ENCODE data around the gene TTC22.

TTC22 gene

DNA sequence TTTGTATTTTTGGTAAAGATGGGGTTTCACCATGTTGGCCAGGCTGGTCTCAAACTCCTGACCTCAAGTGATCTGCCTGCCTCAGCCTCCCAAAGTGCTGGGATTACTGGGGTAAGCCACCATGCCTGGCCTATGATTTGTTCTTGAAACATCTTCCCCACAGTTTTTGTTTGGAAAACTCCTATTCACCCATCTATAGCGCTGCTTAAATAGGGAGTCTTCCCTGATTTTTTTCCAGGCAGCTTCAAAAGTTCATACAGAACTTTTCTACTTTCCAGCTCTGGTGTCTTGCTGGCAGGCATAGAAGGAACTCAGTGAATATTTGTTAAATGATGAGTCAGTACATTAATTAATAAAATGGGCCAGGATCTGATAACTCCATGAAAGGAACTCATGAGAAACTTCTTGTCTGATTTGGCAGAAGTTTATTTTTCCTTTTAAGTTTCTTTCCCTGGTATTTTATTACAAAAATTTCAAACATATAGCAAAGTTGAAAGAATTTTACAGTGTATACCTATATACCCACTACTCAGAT is 33.0 kb upstream of the TTC22 start:
- DNase-seq (ENCODE audit: low spot score) = no peak

DNA sequence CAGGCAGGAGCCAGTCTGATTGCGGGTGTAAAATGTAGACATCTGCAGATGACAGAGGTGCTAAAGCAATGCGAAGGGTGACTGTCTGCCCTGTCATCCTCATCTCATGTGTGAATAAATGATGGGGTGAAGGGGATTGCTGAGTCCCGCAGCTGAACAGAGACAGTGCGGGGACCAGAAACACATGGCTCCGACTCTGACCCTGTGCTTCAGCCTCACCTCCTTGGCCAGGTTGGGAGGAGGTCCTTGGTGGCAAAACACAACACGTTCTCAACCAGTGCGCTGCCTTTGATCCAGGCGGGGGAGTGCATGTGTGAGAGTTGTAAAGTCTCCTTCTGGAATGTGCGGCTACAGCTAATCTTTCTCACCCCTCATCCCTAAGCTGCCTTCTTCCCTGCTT is 32.0 kb upstream of the TTC22 start:
- peak; percentile 27 for DNase-seq (ENCODE audit: low spot score)

DNA sequence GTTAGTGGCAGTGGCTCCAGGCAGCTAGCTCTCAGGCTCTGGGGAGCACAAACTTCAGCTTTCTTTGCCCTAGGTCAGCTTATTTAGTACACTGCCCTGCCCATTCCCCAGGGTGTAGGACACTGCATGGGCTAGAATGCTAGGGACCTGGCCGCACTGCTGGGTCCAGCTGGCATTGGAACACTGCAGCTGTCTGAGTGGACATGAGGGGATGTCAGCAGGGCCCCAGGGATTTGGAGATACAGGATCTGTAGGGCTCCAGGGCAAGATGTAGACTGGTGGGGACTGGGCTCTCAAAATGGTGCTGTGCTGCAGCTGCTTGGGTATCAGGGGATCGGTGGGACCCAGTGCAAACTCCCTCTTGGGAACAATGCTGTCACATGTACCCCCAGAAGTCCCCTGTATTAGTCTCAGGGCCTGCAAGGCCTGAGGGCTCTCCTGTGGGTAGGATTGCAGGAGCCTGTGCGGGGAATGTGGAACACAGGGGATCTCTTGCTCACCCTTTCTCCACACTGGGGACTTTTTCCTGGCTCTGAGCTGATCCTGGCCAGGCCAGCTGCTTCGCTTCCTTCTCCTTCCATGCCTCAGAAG is 25.2 kb upstream of the TTC22 start:
- DNase-seq (ENCODE audit: low spot score) = peak; percentile 23

DNA sequence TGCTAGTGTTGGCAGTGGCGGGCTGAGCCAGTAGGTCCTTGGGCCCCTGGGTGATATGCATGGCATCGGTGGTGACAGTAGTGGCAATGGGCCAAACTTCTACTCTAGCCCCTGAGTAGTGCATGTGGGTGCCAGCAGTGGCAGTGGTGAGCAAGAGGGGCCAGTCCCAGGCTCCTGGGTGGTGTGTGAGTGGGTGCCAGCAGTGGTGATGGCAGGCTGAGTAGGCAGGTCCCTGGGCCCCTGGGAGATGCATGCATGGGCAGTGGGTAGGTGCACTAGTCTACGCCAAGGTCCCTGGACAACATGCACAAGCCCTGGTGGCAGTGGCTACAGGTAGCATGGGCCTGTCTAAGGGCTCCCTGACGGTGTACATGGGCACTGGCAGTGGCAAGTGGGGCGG is 24.6 kb upstream of the TTC22 start:
- no peak for DNase-seq (ENCODE audit: low spot score)

DNA sequence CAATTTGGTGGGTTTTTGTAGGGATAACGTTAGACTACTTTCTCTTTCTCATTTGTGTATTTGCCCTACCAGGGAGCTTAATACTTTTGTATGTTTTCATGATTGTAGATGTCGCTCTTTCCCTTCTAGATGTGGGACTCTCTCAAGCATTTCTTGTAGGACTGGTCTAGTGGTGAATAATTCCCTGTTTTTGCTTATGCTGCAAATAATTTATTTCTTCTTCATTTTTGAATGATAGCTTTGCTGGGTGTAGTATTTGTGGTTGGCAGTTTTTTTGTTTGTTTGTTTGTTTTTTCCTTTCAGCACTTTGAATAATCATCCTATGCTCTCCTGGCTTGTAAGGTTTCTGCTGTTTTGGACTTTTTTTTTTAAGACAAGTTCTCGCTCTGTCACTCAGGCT is 22.5 kb upstream of the TTC22 start:
- DNase-seq (ENCODE audit: low spot score) = no peak

DNA sequence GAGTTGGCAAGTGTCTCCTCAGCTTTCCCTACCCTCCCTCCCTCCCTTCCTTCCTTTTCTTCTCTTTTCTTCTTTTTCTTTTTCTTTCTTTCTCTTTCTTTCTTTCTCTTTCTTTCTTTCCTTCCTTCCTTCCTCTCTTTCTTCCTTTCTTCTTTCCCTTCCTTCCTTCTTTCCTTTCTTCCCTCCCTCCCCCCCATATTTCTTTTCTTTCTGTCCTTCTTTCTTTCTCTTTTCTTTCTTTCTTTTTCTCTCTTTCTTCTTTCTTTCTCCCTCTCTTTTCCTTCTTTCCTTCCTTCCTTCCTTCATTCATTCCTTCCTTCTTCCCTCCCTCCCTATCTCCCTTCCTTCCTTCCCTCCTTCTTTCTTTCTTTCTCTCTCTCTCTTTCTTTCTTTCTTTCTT is 18.6 kb upstream of the TTC22 start:
- DNase-seq (ENCODE audit: low spot score) = no peak

DNA sequence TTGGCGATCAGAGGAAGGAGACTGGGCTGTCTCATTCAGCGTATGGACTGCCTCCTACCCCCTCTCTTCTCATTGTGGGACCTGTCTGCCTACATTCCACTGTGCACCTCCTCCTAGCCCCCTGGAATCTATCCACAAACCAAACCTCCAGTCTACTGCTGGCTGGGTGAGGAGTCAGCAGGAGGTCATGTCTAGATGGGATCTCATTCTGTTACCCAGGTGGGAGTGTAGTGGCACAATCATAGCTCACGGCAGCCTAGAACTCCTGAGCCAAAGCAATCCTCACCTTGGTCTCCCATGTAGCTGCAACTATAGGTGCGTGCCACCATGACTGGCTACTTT is 18.0 kb upstream of the TTC22 start:
- no peak for DNase-seq (ENCODE audit: low spot score)

DNA sequence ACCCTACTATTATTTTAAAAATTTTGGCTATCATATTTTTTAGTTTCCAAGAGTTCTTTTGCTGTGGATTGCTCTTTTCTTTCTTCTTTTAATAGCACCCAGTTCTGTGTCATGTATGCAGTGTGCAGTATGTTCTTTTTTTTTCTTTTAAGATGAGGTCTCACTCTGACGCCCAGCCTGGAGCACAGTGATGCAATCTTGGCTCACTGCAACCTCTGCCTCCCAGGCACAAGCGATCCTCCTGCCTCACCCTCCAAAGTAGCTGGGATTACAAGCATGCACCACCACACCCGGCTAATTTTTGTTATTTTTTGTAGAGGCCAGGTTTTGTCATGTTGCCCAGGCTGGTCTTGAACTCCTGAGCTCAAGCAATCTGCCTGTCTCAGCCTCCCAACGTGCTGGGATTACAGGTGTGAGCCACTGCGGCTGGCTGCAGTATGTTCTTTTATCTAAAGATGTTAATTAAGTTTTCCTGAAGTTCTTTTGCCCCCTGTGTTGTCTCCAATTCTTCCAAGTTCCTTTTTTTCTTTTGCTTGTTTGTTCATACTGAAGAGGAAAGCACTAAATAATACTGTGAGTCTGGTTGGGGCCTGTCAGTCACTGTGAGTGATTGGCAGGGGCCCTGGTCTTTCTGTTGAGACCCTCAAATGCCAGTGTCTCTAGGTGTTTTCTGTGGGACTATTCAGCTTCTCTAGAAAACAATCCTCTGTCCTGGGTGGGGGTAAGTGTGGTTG is 17.5 kb upstream of the TTC22 start:
- DNase-seq (ENCODE audit: low spot score) = no peak

DNA sequence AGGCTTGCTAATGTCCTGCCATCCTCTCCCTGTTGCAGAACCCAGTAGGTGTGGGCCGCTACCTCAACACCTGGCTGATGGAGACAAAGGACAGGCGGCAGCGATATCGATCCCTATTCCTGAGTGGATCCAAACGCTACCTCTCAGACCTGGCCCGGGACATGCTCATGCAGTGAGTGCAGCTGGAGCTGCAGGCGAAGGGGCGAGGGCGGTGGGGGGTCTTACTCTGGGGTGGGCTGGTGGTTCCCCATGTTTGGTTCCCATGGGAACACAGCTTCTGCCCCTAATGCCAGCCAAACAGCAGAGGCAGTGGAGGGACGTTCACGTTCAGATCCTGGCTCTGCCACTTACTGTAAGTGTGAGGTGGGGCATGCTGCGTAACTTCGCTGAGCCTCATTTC is 15.8 kb upstream of the TTC22 start:
- DNase-seq (ENCODE audit: low spot score) = no peak

DNA sequence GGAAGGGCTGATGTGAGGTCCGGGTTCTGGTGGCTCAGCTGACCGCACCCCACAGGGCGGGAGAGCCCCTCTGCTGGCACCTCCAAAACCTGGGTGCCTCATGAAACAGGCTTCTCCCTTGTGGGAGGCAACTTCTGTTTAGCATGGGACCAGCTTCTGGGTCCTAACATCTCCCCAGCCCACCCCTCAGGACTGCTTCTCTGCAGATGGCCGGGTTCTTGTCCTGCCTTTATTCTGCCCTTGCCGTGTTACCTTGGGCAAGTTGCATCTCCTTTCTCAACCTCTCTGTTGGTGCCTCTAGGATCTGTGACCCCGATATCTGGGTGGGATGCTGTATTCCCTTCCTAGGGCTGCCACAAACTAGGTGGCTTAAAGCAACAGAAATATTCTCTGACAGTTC is 15.0 kb upstream of the TTC22 start:
- DNase-seq (ENCODE audit: low spot score) = no peak

DNA sequence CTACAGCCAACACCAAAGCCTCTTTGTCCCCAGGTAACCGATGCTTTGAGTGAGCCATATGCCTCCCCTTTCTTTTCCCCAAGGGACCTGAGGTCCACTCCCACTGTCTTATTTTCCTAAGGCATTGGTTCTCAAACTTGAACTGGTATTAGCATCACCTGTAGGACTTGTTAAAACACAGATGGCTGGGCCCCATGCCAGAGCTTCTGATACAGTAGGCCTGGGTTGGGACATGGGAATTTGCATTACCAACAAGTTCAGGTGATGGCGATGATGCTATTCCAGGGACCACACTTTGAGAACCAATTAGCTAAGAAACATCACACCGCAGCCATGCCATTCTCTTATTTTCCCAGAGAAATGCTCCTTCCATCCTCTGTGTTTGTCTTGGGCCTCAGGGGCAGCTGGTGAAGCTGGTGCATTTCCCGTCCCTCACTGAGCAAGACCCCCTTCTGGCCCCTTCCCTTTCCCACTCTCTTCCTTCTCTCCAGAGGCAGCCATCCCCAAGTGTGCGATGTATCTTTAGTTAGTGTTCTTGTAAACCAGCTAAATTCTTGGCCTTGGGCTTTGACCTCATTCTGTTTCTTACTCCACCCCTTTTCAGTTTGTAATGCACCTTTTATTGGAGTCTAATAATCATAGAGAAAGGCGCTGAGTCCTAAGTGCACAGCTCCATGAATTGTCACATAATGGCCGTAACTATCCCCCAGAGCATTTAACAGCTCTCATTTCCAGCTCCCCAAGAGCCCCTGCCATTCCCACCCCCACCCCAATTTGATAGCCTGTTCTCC is 14.2 kb upstream of the TTC22 start:
- DNase-seq (ENCODE audit: low spot score) = no peak

DNA sequence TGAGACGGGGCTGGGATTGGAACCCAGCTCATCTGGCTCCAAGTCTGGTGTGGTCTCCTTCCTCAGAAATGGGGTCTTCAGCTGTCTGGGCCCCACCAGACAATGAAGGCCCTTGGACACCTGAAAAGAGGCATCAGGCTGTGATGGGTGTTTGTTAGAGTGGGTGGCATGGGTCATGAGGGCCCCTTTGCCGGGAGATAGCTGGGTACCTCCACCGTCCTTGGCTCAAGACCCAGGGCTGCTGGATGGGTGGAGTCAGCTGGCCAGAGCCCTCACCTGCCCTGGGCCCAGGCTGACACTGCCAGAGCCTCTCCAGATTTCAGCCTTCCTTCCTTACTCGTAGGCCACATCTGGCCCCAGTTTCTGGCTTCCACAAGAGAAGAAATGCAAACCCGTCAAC is 13.4 kb upstream of the TTC22 start:
- DNase-seq (ENCODE audit: low spot score) = no peak

DNA sequence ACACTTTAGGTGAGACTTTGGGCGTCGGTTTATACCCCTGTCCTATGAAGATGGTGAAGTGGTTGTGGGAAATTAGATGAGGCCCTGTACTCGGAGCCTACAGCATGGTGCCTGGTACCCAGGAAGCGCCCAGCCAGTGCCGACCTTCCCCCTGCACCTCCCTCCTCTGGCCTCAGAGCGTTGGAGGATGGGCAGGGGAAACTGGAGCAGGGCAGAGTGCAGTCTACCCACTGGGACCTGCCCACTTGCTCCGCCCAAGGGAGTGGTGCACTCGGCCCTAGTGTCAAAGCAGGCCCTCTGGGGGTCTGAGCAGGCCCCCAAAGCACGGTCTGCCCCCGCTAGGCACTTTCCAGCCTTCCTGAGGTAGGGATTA is 13.0 kb upstream of the TTC22 start:
- peak; percentile 39 for DNase-seq (ENCODE audit: low spot score)

DNA sequence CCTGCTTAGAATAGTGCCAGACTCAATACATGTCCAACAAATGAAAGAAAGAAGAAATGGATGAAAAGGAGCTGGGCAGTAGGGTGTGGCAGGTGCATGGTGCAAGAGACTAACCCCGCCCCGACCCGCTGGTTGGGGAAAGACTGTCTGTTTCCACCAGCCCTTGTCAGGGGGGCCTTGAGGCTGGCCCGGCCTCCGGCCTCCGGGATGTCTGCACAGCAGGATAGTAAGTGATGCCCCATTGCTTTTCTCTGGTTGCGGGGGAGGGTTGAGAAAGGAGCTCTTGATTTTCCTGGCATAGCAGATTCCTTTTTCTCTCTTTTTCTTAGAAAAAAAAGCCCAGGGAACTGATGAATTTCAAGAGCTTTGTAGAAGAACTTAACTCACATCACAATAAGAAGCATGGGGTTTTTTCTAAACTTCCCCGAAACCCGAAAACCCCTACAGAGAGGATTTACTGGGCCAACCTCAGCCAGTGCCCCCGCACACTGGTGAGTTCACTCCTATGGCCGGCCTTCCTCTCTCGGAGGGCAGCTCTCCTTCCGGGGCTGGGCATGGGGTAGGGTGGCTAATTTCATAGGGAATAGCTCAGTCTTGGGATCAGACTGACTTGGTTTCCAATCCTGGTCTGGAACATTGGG is 12.5 kb upstream of the TTC22 start:
- DNase-seq (ENCODE audit: low spot score) = peak; percentile 47

DNA sequence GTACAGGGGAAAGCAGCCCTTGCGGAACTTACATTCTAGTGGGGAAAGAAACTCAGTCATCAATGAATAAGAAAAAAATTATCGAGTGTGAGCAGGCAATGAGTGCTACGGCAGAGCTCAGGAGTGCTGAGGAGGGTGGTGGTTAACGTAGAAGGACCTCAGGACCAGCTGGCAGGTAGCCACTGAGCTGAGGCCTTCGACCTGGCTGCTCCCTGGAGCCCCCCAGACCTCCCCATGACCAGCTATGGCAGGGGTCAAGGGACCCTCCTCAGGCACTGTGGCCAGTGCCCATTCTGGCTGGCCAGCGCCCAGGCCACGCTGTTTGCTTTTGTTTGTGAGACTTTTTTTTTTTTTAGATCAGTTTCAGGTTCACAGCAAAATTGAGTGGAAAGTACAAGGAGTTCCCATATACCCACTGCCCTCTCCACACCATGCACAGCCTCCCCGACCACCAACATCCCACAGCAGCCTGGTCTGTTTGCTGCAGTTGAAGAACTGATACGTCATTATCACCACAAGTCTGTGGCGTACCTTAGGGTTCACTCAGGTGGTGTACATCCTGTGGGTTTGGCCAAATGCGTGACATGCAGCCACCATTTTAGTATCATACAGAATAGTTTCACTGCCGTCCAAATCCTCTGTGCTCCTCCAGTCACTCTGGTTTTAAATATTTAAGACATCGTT is 11.8 kb upstream of the TTC22 start:
- DNase-seq (ENCODE audit: low spot score) = peak; percentile 33

DNA sequence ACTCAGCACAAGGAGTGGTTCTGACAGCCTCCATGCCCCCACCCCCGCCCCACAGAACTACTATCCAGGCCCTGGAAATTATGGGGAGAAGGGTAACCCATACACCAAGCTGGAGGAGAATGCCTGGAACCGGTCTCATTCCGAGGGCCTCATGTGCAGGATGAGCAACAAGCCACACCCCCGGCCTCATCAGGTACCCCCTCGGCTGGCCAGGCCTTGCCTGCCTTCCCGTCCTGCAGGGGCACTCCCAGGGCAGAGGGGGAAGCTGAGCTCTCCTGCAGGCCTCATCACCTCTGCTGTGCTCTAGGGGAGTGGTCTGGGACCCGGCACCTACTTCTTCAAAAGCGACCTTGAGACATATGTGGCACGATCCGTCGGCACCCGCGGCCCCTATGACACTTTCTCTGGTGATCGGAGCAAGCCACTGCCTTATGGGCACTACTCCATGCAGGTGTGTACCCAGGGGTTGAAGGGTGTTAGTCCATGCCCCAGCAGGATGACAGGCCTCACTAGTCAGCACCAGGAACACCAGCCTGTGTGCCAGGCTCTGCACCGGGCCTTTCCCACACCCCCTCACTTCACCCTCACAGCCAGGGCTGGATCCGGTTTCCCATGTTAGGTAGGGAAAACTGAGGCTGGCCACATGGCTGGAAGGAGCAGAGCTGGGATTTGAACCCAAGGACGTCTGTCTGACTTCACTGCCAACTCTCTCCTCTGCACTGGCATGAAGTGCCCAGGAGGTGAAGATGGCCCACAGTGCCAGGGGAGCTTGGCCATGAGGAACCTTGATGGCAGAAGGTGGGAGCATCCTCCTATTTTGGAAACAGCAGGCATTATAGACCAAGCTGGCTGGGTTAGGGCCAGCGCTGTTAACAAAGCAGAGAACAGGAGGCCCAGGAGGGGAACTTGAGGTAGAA is 10.9 kb upstream of the TTC22 start:
- DNase-seq (ENCODE audit: low spot score) = peak; percentile 20

DNA sequence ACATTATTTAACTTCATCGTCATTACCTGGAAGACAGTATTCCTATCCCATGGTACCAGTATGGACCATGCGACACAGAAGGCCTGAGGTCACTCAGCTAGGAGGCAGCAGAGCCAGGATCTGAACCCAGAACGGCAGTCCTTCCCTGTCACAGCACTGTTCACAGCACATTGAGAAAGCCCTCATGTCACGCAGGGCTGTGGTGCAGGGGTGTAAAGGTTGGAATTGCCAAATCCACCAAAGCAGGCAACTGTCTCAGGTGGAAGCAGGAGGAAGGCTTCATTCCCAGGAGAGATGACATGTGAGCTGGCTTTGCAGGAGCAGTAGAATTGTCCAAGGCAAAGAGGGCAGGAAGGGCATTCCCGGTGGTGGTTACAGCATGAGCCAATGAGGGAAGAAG is 9.9 kb upstream of the TTC22 start:
- DNase-seq (ENCODE audit: low spot score) = peak; percentile 36

DNA sequence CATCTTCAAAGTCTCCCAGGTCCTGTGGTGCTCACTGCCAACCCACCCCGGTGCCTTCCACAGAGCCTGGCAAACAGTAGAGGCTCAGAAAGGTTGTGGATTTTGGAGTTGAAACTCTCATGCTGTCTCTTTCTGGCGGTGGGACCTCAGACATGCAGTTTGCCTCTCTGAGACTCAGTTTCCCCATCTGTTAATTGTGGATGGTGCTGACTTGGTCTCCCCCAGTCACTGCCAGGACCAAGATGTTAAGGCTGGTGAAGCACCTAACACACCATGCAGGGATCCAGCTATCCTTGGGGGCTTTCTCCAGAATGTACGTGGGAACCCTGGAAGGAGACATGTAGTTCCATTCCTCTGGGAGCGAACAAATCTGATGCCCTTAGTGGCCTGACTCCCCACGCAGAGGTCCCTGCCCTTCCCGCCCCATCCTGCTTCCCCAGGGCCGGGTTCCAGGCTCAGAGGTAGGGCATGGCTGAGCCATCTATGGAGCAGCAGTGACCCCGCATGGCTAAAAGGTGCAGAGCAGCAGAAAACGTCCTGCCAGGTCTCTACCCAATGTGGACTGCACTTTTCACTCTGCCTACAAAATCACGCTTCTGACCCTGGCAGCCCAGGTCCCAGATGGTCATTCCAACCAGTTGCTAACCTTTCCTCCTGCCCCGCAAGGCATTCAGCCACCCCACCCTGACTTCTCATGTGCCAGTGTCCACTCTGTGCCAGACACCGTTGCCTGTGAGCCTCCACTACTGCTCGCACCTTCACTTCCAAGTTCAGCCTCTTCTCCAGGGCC is 9.2 kb upstream of the TTC22 start:
- peak; percentile 82 for DNase-seq (ENCODE audit: low spot score)

DNA sequence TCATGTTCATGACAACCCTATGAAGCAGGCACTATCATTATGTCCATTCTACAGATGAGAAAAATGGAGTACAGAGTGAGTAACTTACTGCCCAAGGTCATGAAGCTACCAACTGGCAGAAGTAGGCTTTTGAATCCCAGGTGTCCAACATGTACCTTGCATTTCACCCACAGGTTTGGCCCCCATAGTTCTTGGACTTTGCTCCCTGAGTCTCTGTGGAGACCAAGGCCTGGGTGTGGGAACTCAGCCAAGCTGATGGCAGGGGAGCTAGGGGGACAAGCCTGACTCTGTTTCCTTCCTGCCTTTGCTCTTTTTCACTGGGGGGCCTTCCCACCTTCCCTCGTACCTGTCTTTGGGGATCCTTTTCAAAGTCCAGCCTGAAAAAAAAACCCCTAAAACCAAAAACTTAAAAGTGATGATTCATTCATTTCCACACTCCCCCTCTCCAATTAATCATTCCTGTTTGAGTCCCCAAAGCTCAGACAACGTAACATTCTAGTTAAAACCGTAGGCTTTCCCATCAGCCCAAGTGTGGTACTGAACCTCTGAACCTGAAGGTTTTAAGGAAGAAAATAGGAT is 8.5 kb upstream of the TTC22 start:
- DNase-seq (ENCODE audit: low spot score) = peak; percentile 30

Measured in ecto neural progenitor cell (in vitro differentiated cells).